ENCODE measurements around the gene MTMR12.

DNA sequence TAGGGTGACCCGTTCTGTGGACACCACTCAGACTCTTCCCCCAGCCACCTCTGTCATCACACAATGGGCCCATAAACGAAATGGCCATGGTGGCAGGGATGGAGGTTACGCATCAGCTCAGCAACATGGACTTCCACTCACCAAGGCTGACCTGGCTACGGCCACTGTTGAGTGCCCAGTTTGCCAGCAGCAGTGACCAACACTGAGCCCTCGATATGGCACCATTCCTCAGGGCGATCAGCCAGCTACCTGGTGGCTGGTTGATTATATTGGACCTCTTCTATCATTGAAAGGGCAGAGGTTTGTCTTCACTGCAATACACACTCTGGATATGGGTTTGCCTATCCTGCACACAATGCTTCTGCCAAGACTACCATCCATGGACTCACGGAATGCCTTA, 21.1 kb downstream of the MTMR12 start:
- TF ChIP-seq, protein P1, sequence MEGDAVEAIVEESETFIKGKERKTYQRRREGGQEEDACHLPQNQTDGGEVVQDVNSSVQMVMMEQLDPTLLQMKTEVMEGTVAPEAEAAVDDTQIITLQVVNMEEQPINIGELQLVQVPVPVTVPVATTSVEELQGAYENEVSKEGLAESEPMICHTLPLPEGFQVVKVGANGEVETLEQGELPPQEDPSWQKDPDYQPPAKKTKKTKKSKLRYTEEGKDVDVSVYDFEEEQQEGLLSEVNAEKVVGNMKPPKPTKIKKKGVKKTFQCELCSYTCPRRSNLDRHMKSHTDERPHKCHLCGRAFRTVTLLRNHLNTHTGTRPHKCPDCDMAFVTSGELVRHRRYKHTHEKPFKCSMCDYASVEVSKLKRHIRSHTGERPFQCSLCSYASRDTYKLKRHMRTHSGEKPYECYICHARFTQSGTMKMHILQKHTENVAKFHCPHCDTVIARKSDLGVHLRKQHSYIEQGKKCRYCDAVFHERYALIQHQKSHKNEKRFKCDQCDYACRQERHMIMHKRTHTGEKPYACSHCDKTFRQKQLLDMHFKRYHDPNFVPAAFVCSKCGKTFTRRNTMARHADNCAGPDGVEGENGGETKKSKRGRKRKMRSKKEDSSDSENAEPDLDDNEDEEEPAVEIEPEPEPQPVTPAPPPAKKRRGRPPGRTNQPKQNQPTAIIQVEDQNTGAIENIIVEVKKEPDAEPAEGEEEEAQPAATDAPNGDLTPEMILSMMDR (IDR thresholded peaks at IDR 0.05) = no peak
- TF ChIP-seq POLR2A (IDR thresholded peaks at IDR 0.05) = no peak

Measured in prostate gland (tissue), 2 donors.